ENCODE results near the gene LRFN2. TPM values are rescaled to one million over a fixed set of nuclear protein-coding genes. Genes with fewer than 3 reads are reported as not detected.

LRFN2 gene
- total RNA-seq, 1 experiment from 2014 or later: not detected

GRCh38 chr6:40386200-40386599 lies 201.0 kb downstream of the LRFN2 start:
- H3K9me2 ChIP-seq (replicated peaks; ENCODE audit: low read length): no peaks in the 10 kb centered on the region
- H3K4me3 ChIP-seq (ENCODE audit: low read length): no peak overlapping the region
- H4K20me1 ChIP-seq (ENCODE audit: low read length): no peaks in the 10 kb centered on the region
- no peaks in the 10 kb centered on the region for H3K9me3 ChIP-seq (ENCODE audit: low read length)
- no peak overlapping the region for H3K4me2 ChIP-seq (ENCODE audit: low read length)
- no peak for TF ChIP-seq EZH2 (IDR thresholded peaks at IDR 0.05; ENCODE audit: low read length, unreplicated experiment)
- no peak for ATAC-seq
- ChIA-PET POLR2A (ENCODE audit: unreplicated experiment) (no interaction called here), CTCF (no interaction called here)
- no peak overlapping the region for H3K9ac ChIP-seq (ENCODE audit: low read length)
- BruUV-seq (replicated peaks): no TSS peak
- H3F3A ChIP-seq (ENCODE audit: low read length, unreplicated experiment): no peaks in the 10 kb centered on the region
- no peaks in the 10 kb centered on the region for H3K4me1 ChIP-seq (ENCODE audit: insufficient read depth, low read length)
- no peak overlapping the region for H2AFZ ChIP-seq (ENCODE audit: low read length)
- no peaks in the 10 kb centered on the region for H3K27me3 ChIP-seq (ENCODE audit: low read length)
- no peak for DNase-seq
- no peaks in the 10 kb centered on the region for H3K79me2 ChIP-seq (ENCODE audit: low read length)
- no peak overlapping the region for H3K27ac ChIP-seq (ENCODE audit: low read length)
- intact Hi-C loops (cut with micrococcal nuclease): no loop called here
- no peaks in the 10 kb centered on the region for H3K36me3 ChIP-seq (ENCODE audit: low read depth, low read length)

GRCh38 chr6:40383348-40384115 lies 203.6 kb downstream of the LRFN2 start:
- H3K9ac ChIP-seq (ENCODE audit: low read length): no peak overlapping the region
- no peaks in the 10 kb centered on the region for H4K20me1 ChIP-seq (ENCODE audit: low read length)
- no peak for DNase-seq
- ChIA-PET CTCF (no interaction called here), POLR2A (ENCODE audit: unreplicated experiment) (no interaction called here)
- no peaks in the 10 kb centered on the region for H3K9me2 ChIP-seq (replicated peaks; ENCODE audit: low read length)
- no peak for ATAC-seq
- H3K4me1 ChIP-seq (ENCODE audit: insufficient read depth, low read length): no peaks in the 10 kb centered on the region
- intact Hi-C loops (cut with micrococcal nuclease): no loop called here
- no peaks in the 10 kb centered on the region for H3K27me3 ChIP-seq (ENCODE audit: low read length)
- no peak overlapping the region for H3K4me2 ChIP-seq (ENCODE audit: low read length)
- H3K27ac ChIP-seq (ENCODE audit: low read length): no peak overlapping the region
- H3F3A ChIP-seq (ENCODE audit: low read length, unreplicated experiment): no peaks in the 10 kb centered on the region
- no peak overlapping the region for H3K4me3 ChIP-seq (ENCODE audit: low read length)
- no TSS peak for BruUV-seq (replicated peaks)
- TF ChIP-seq CTCF (conservative IDR thresholded peaks at IDR 0.05; ENCODE audit: low read depth, low read length): no peak
- TF ChIP-seq EZH2 (IDR thresholded peaks at IDR 0.05; ENCODE audit: low read length, unreplicated experiment): no peak
- no peak for TF ChIP-seq EZH2phosphoT487 (IDR thresholded peaks at IDR 0.05; ENCODE audit: borderline replicate concordance, low read length)
- no peaks in the 10 kb centered on the region for H3K79me2 ChIP-seq (ENCODE audit: low read length)
- no peaks in the 10 kb centered on the region for H3K36me3 ChIP-seq (ENCODE audit: low read depth, low read length)
- no peaks in the 10 kb centered on the region for H3K9me3 ChIP-seq (ENCODE audit: low read length)
- H2AFZ ChIP-seq (ENCODE audit: low read length): no peak overlapping the region

- H3K4me1 ChIP-seq (ENCODE audit: insufficient read depth, low read length): no peaks in the 10 kb centered on the region
- H3K4me2 ChIP-seq (ENCODE audit: low read length): no peak overlapping the region
- no peaks in the 10 kb centered on the region for H4K20me1 ChIP-seq (ENCODE audit: low read length)
- no peaks in the 10 kb centered on the region for H3K36me3 ChIP-seq (ENCODE audit: low read depth, low read length)
- no peaks in the 10 kb centered on the region for H3K9me2 ChIP-seq (replicated peaks; ENCODE audit: low read length)
- POLR2A ChIA-PET (ENCODE audit: unreplicated experiment): no interaction called here
- H3F3A ChIP-seq (ENCODE audit: low read length, unreplicated experiment): no peaks in the 10 kb centered on the region
- BruUV-seq (replicated peaks): no TSS peak
- no peak overlapping the region for H3K9ac ChIP-seq (ENCODE audit: low read length)
- H3K79me2 ChIP-seq (ENCODE audit: low read length): no peaks in the 10 kb centered on the region
- DNase-seq: no peak
- CTCF ChIA-PET: no interaction called here
- ATAC-seq: no peak
- H3K4me3 ChIP-seq (ENCODE audit: low read length): no peak overlapping the region
- no peaks in the 10 kb centered on the region for H3K9me3 ChIP-seq (ENCODE audit: low read length)
- no peak overlapping the region for H3K27ac ChIP-seq (ENCODE audit: low read length)
- TF ChIP-seq CTCF (conservative IDR thresholded peaks at IDR 0.05; ENCODE audit: low read depth, low read length): no peak
- TF ChIP-seq EZH2 (IDR thresholded peaks at IDR 0.05; ENCODE audit: low read length, unreplicated experiment): no peak
- no peak for TF ChIP-seq EZH2phosphoT487 (IDR thresholded peaks at IDR 0.05; ENCODE audit: borderline replicate concordance, low read length)
- intact Hi-C loops (cut with micrococcal nuclease): no loop called here
- H3K27me3 ChIP-seq (ENCODE audit: low read length): no peaks in the 10 kb centered on the region
- H2AFZ ChIP-seq (ENCODE audit: low read length): no peak overlapping the region
Observed at GRCh38 chr6:40380271-40380670, 206.9 kb downstream of the LRFN2 start.
